Mesodermal cell (in vitro differentiated cells): ENCODE measurements around the gene PPFIA2.
A peak's percentile ranks its signal among the peaks of the same experiment; 100 is the strongest.

Source experiments
- H3K27ac ChIP-seq: 2 replicates; pipeline ENCODE4 v1.7.0; 2013; ENCODE audit warnings: mild to moderate bottlenecking, low read depth, low read length, moderate library complexity; ENCODE audit not compliant: severe bottlenecking
- H3K36me3 ChIP-seq: 2 replicates; pipeline ENCODE4 v1.7.1; 2013; ENCODE audit warnings: mild to moderate bottlenecking, low read length, moderate library complexity; ENCODE audit not compliant: control insufficient read depth, insufficient read depth
- H3K4me1 ChIP-seq: one replicate; pipeline ENCODE4 v1.7.1; 2013; ENCODE audit warnings: mild to moderate bottlenecking, low read length; ENCODE audit not compliant: insufficient read depth, control insufficient read depth, poor library complexity, severe bottlenecking
- H3K4me3 ChIP-seq: 2 replicates; pipeline ENCODE4 v1.7.0; 2013; ENCODE audit warnings: low read length, control low read depth, mild to moderate bottlenecking; ENCODE audit not compliant: insufficient read depth, poor library complexity, severe bottlenecking; ENCODE audit errors: extremely low read depth
- H3K9me3 ChIP-seq: 2 replicates; pipeline ENCODE4 v1.7.1; 2013; ENCODE audit warnings: mild to moderate bottlenecking, low read length, moderate library complexity; ENCODE audit not compliant: control insufficient read depth
- WGBS, 2 experiments: methylation state at CpG; one replicate each; pipeline ENCODE4 v1.1.5; 2013; ENCODE audit warnings: missing lambda C conversion rate in 2 of 2; ENCODE audit not compliant: insufficient coverage in 2 of 2; 5-methylcytosine and 5-hydroxymethylcytosine counted together

Gene PPFIA2

DNA sequence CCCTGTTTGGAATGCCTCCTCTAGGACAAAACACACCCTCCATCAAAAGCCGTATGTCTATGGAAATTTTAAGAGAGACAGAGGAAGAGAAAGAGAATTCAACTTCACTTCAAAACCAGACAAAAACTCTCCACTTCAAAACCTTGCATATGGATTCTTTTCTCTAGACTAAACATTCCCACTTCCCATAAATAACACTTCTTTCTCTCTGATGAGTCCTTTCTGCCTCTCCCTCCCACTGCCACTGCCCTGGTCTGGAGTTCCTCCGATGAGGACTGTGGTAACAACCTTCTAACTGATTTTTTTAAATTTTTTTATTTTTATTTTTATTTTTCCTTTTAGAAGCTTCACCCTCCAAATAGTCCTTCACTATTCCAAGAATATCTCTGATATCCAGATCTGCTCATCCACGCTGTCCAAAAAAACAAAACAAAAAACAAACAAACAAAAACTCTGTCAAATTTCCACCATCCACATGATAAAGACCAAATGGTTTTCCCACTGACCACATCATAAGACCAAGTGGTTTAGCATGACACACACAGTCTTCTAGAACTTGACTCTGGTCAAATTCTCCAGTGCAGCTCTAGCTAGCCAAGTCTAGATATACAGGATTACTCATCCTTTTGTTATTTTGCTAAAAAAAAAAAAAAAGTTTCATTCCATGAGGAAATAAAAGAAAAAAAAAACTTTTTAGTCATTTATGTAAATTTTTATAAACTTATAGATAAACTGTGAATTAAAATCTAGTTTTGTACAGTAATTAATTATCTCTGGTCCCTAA is 256.0 kb downstream of the PPFIA2 start:
- no peaks in the 10 kb centered on the region for H3K36me3 ChIP-seq
- H3K27ac ChIP-seq: peak overlapping the region; percentile 39
- 0% methylated on average over 1 of the region's 3 CpGs; no CpG with 5 or more reads in 1 of the 2 experiments for whole genome bisulfite sequencing, 2 experiments

GRCh38 chr12:81500788-81501187 is 258.4 kb downstream of the PPFIA2 start:
- 73 to 91% methylated on average over 2 of the region's 2 CpGs for WGBS, 2 experiments

More for the DNA sequence above, 256.0 kb downstream of the PPFIA2 start:
- Histone ChIP-seq H3K4me3 (no peak overlapping the region), H3K4me1 (peaks cover 6% of the 10 kb centered on the region), H3K9me3 (no peaks in the 10 kb centered on the region)

DNA sequence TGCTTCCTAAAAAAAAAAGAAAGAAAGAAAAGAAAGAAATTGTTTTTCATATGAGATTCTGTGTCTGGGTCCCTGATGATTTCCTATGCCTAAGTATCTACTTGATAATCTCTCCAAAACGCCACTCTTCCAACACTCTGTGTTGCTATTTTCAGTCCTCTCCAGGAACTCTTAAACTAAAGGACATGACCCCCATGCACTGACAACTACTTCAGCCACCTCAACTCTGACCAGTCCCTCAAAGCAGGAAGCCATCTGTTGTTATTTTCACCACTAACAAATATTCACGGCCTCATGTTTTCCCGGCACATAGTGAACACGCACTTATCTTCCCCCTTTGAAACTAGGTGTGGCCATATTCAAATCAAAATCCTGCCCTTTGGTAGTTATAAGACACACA is 259.3 kb downstream of the PPFIA2 start:
- WGBS, 2 experiments: 88% methylated on average over 4 of the region's 4 CpGs; no CpG with 5 or more reads in 1 of the 2 experiments
- peak overlapping the region; percentile 26 for H3K27ac ChIP-seq
- H3K4me3 ChIP-seq: no peak overlapping the region
- no peaks in the 10 kb centered on the region for H3K36me3 ChIP-seq
- no peaks in the 10 kb centered on the region for H3K9me3 ChIP-seq
- peaks cover 6% of the 10 kb centered on the region for H3K4me1 ChIP-seq

More at GRCh38 chr12:81500788-81501187, 258.4 kb downstream of the PPFIA2 start:
- H3K4me1 ChIP-seq: peaks cover 6% of the 10 kb centered on the region
- no peak overlapping the region for H3K4me3 ChIP-seq
- no peaks in the 10 kb centered on the region for H3K36me3 ChIP-seq
- H3K27ac ChIP-seq: no peak overlapping the region
- no peaks in the 10 kb centered on the region for H3K9me3 ChIP-seq

- no peaks in the 10 kb centered on the region for H3K9me3 ChIP-seq
- no peaks in the 10 kb centered on the region for H3K36me3 ChIP-seq
- H3K4me3 ChIP-seq: no peak overlapping the region
- no peaks in the 10 kb centered on the region for H3K4me1 ChIP-seq
- 94% methylated on average over 1 of the region's 2 CpGs; no CpG with 5 or more reads in 1 of the 2 experiments for WGBS, 2 experiments
- H3K27ac ChIP-seq: no peak overlapping the region
Observed at GRCh38 chr12:81492131-81492720, 266.9 kb downstream of the PPFIA2 start.

- Histone ChIP-seq H3K27ac (no peak overlapping the region), H3K9me3 (no peaks in the 10 kb centered on the region), H3K4me3 (no peak overlapping the region), H3K36me3 (no peaks in the 10 kb centered on the region), H3K4me1 (no peaks in the 10 kb centered on the region)
- 72 to 83% methylated on average over 2 to 4 of the region's 5 CpGs for WGBS, 2 experiments
Observed at GRCh38 chr12:81472934-81473333, 286.2 kb downstream of the PPFIA2 start.

GRCh38 chr12:81470923-81471322 is 288.2 kb downstream of the PPFIA2 start:
- H3K36me3 ChIP-seq: no peaks in the 10 kb centered on the region
- no peaks in the 10 kb centered on the region for H3K9me3 ChIP-seq
- H3K4me3 ChIP-seq: no peak overlapping the region
- H3K27ac ChIP-seq: no peak overlapping the region
- no peaks in the 10 kb centered on the region for H3K4me1 ChIP-seq
- WGBS, 2 experiments: 80% methylated on average over 1 of the region's 1 CpG; no CpG with 5 or more reads in 1 of the 2 experiments

- H3K27ac ChIP-seq: no peak overlapping the region
- H3K4me1 ChIP-seq: no peaks in the 10 kb centered on the region
- no peaks in the 10 kb centered on the region for H3K36me3 ChIP-seq
- 40% methylated on average over 1 of the region's 2 CpGs; no CpG with 5 or more reads in 1 of the 2 experiments for WGBS, 2 experiments
- no peak overlapping the region for H3K4me3 ChIP-seq
- no peaks in the 10 kb centered on the region for H3K9me3 ChIP-seq
Observed at GRCh38 chr12:81468206-81468605, 290.9 kb downstream of the PPFIA2 start.

DNA sequence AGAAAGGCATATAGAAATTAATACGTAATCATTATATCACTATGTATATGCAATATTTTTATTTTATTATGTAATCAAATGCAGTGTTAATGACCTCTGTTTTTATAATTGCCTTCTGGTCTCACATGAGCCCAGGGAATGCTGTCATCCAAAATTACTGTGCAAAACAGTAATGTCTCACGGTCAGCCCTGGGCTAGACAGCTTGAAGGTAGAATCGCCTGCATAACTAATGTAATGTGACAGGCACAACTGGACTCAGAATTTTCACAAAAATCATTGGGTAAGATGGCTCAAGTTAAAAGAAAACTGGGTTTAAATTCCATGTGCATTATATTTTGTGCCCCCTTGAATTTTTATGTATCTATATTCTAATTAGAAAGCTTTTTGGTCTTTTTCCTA is 293.3 kb downstream of the PPFIA2 start:
- Histone ChIP-seq H3K9me3 (no peaks in the 10 kb centered on the region), H3K27ac (no peak overlapping the region), H3K36me3 (no peaks in the 10 kb centered on the region), H3K4me3 (no peak overlapping the region), H3K4me1 (no peaks in the 10 kb centered on the region)
- 100% methylated on average over 1 of the region's 3 CpGs for whole genome bisulfite sequencing, 2 experiments

DNA sequence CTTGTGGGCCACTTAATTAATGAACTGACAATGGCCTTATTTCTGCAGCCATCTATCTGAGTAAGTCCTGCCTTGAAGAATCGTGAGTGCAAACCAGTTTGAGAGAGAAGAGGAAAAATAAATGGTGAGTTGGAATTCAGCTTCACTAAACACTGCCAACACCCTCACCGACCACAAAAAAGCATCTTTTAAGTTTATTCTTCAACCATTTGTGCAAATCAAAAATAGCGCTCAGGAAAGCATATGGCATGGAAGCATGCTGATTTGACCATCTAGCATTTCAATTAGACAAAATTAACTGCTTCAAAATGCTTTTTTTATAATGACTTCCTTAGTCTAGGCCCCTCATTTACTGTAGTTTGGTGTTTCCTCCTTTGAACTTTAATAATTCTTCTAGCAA is 294.0 kb downstream of the PPFIA2 start:
- H3K4me1 ChIP-seq: no peaks in the 10 kb centered on the region
- no peak overlapping the region for H3K27ac ChIP-seq
- no peak overlapping the region for H3K4me3 ChIP-seq
- no peaks in the 10 kb centered on the region for H3K36me3 ChIP-seq
- H3K9me3 ChIP-seq: no peaks in the 10 kb centered on the region
- WGBS, 2 experiments: 69 to 100% methylated on average over 1 to 2 of the region's 3 CpGs

DNA sequence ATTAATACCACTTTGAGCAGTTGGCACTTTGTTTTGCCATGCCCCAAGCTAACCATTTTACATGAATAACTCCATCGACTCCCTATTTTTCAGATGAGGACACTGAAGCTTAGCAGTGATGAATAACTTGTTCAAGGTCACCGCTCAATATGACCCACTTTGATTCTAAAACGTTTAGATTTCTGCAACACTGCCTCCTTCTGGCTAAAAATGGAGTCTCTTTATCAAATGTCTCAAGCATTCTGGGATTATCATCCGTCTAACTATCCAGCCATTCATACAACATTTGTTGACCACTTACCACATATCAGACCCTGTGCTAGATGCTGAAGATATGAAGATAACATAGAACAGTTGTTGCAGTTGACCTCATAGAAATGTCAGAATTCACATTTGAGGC is 298.0 kb downstream of the PPFIA2 start:
- 72 to 85% methylated on average over 2 of the region's 4 CpGs for WGBS, 2 experiments
- Histone ChIP-seq H3K4me3 (no peak overlapping the region), H3K36me3 (no peaks in the 10 kb centered on the region), H3K4me1 (no peaks in the 10 kb centered on the region), H3K9me3 (no peaks in the 10 kb centered on the region), H3K27ac (no peak overlapping the region)
